HEK293T (cell line): ENCODE data around the gene ZMAT5.

Experiments
- CTCF ChIA-PET: fragments of 350-600 bp; formaldehyde crosslinking; extraction: SDS; loops from one replicate; lab custom pipeline; 2021; ENCODE audit warnings: antibody characterized with exemption, inconsistent platforms; lab: Yijun Ruan, JAX
- POLR2A ChIA-PET: fragments of 350-600 bp; formaldehyde crosslinking; extraction: SDS; loops from one replicate; lab custom pipeline; 2020; ENCODE audit warnings: antibody characterized with exemption, inconsistent platforms; lab: Yijun Ruan, JAX
- DNase-seq: peaks from one replicate; pipeline ENCODE4 v3.0.0; 2012; ENCODE audit warnings: mixed read lengths; ENCODE audit errors: extremely low spot score
- ARNT ChIP-seq: fragments of 450-650 bp; IDR thresholded peaks from 2 replicates; pipeline ENCODE4 v1.6.1; 2017; ENCODE audit warnings: mild to moderate bottlenecking
- BHLHE40 ChIP-seq: fragments of 450-650 bp; IDR thresholded peaks from 2 replicates; pipeline ENCODE4 v1.6.1; 2016; ENCODE audit warnings: mild to moderate bottlenecking, moderate library complexity, borderline replicate concordance
- CTBP1 ChIP-seq: fragments of 450-650 bp; IDR thresholded peaks from 2 replicates; pipeline ENCODE4 v1.6.1; 2016; ENCODE audit warnings: borderline replicate concordance
- ELF4 ChIP-seq: fragments of 450-650 bp; IDR thresholded peaks from 2 replicates; pipeline ENCODE4 v1.6.1; 2017; ENCODE audit warnings: antibody characterized with exemption
- FOXA1 ChIP-seq: fragments of 450-650 bp; IDR thresholded peaks from 2 replicates; pipeline ENCODE4 v1.6.1; 2016; ENCODE audit warnings: mild to moderate bottlenecking
- FOXK2 ChIP-seq: fragments of 450-650 bp; IDR thresholded peaks from 2 replicates; pipeline ENCODE4 v1.6.1; 2016; ENCODE audit warnings: mild to moderate bottlenecking
- FOXM1 ChIP-seq: fragments of 450-650 bp; IDR thresholded peaks from 2 replicates; pipeline ENCODE4 v1.6.1; 2017; ENCODE audit warnings: mild to moderate bottlenecking, borderline replicate concordance
- HDGF ChIP-seq: fragments of 450-650 bp; IDR thresholded peaks from 2 replicates; pipeline ENCODE4 v1.6.1; 2017; ENCODE audit warnings: antibody characterized with exemption, borderline replicate concordance
- L3MBTL2 ChIP-seq: fragments of 450-650 bp; conservative IDR thresholded peaks from 2 replicates; pipeline ENCODE4 v1.6.1; 2016; ENCODE audit warnings: mild to moderate bottlenecking
- LEF1 ChIP-seq: fragments of 450-650 bp; IDR thresholded peaks from 2 replicates; pipeline ENCODE4 v1.6.1; 2017; ENCODE audit warnings: mild to moderate bottlenecking, borderline replicate concordance
- NFRKB ChIP-seq: fragments of 450-650 bp; IDR thresholded peaks from 2 replicates; pipeline ENCODE4 v1.6.1; 2016; ENCODE audit warnings: mild to moderate bottlenecking, moderate library complexity
- PKNOX1 ChIP-seq: fragments of 450-650 bp; IDR thresholded peaks from 2 replicates; pipeline ENCODE4 v1.6.1; 2016
- SP1 ChIP-seq: fragments of 450-650 bp; IDR thresholded peaks from 2 replicates; pipeline ENCODE4 v1.6.1; 2017
- SUZ12 ChIP-seq: fragments of 450-650 bp; IDR thresholded peaks from 2 replicates; pipeline ENCODE4 v1.6.1; 2016; ENCODE audit warnings: mild to moderate bottlenecking
- TARDBP ChIP-seq: fragments of 450-650 bp; IDR thresholded peaks from 2 replicates; pipeline ENCODE4 v1.6.1; 2016
- ZNF384 ChIP-seq: fragments of 450-650 bp; IDR thresholded peaks from 2 replicates; pipeline ENCODE4 v1.6.1; 2016

ZMAT5 gene

GRCh38 chr22:29769723-29770321 lies 3.0 kb upstream of the ZMAT5 start:
- POLR2A ChIA-PET: interaction anchor here (1.0 kb wide), 1 partner anchor 12 kb away, joined by 3 read pairs; no protein-coding TSS in a partner anchor
- no peak for DNase-seq
- TF ChIP-seq ZNF384 (no peak), TARDBP (no peak), HDGF (no peak), NFRKB (no peak), SP1 (no peak)
- CTCF ChIA-PET: interaction anchor here (1.5 kb wide), 1 partner anchor 235 kb away, joined by 3 read pairs; no protein-coding TSS in a partner anchor

GRCh38 chr22:29768052-29768693 lies 1.4 kb upstream of the ZMAT5 start:
- CTCF ChIA-PET: no interaction called here
- POLR2A ChIA-PET: no interaction called here
- TF ChIP-seq PKNOX1 (no peak), ELF4 (no peak), SUZ12 (no peak), SP1 (no peak), BHLHE40 (no peak), FOXK2 (no peak), HDGF (no peak)
- no peak for DNase-seq

- POLR2A ChIA-PET: interaction anchor here (0.6 to 1.6 kb wide), 9 partner anchors 9 to 212 kb away, joined by 3 to 16 read pairs (median 4); no protein-coding TSS in a partner anchor
- DNase-seq: peak; percentile 98
- CTCF ChIA-PET: interaction anchor here (0.8 to 1.1 kb wide), 2 partner anchors 77 to 238 kb away, joined by 3 read pairs; no protein-coding TSS in a partner anchor
- TF ChIP-seq FOXK2 (no peak), NFRKB (no peak), L3MBTL2 (peak; percentile 71), ELF4 (peak; percentile 45), ZNF384 (no peak), FOXA1 (no peak), SUZ12 (peak; percentile 95), CTBP1 (no peak)
These were observed 604 bp upstream of the ZMAT5 start, which contains the start of gene UQCR10 for GRCh38 chr22:29767171-29768051. TSS of gene UQCR10 (plus strand) at chr22:29767369. CDS start at chr22:29767399, 30 bp downstream.

- CTCF ChIA-PET: interaction anchor here (0.6 to 1.1 kb wide), 3 partner anchors 29 to 323 kb away, joined by 3 read pairs; no protein-coding TSS in a partner anchor
These were observed 739 bp downstream of the ZMAT5 start for GRCh38 chr22:29765905-29766631.

GRCh38 chr22:29762263-29762662 lies 4.5 kb downstream of the ZMAT5 start:
- TF ChIP-seq LEF1 (no peak), FOXA1 (no peak), SUZ12 (no peak), PKNOX1 (no peak), SP1 (no peak)
- ChIA-PET CTCF (interaction anchor here (0.6 kb wide), 1 partner anchor 156 kb away, joined by 3 read pairs; no protein-coding TSS in a partner anchor), POLR2A (no interaction called here)
- DNase-seq: no peak

More at GRCh38 chr22:29765905-29766631, 739 bp downstream of the ZMAT5 start:
- no peak for DNase-seq
- POLR2A ChIA-PET: interaction anchor here (0.9 to 1.6 kb wide), 9 partner anchors 10 to 213 kb away, joined by 3 to 16 read pairs (median 4); no protein-coding TSS in a partner anchor
- TF ChIP-seq ARNT: no peak

- CTCF ChIA-PET: no interaction called here
- POLR2A ChIA-PET: no interaction called here
- no peak for TF ChIP-seq FOXA1
- no peak for TF ChIP-seq BHLHE40
- TF ChIP-seq ARNT: no peak
- TF ChIP-seq LEF1: no peak
- TF ChIP-seq CTBP1: no peak
- no peak for TF ChIP-seq ELF4
- no peak for TF ChIP-seq L3MBTL2
- no peak for TF ChIP-seq NFRKB
- TF ChIP-seq TARDBP: no peak
- no peak for TF ChIP-seq HDGF
- no peak for TF ChIP-seq FOXM1
- no peak for TF ChIP-seq ZNF384
- no peak for TF ChIP-seq SP1
- TF ChIP-seq SUZ12: no peak
- TF ChIP-seq FOXK2: no peak
- TF ChIP-seq PKNOX1: no peak
- no peak for DNase-seq
These were observed 7.8 kb downstream of the ZMAT5 start for GRCh38 chr22:29758959-29759358.
